Activated B cell treated with CpG ODN at 0.5 μM for 24 hours (primary cell): Measurements from ENCODE around the gene STYK1. TPM values are rescaled to one million over a fixed set of nuclear protein-coding genes. Genes with fewer than 3 reads are reported as not detected.

Experiments used
- ATAC-seq: fragments of 200-7000 bp; cut with Tn5 transposase; one replicate; pipeline ENCODE4 v1.10.0; 2021; ENCODE audit warnings: low read depth, mild to moderate bottlenecking, moderate library complexity
- CTCF ChIA-PET: fragments of 350-600 bp; sonication (Branson Sonifier 250); formaldehyde crosslinking; loops from one replicate; lab custom pipeline; 2021; ENCODE audit warnings: antibody characterized with exemption; lab: Charles Lee
- POLR2A ChIA-PET: fragments of 350-600 bp; sonication (Branson Sonifier 250); formaldehyde crosslinking; loops from one replicate; lab custom pipeline; 2021; ENCODE audit warnings: antibody characterized with exemption; lab: Charles Lee
- DNase-seq: peaks from one replicate; pipeline ENCODE4 v3.0.0; 2022
- H3K27ac Mint-ChIP-seq: one replicate; pipeline ENCODE4 v1.8.0; 2020; ENCODE audit warnings: mixed read lengths
- H3K27me3 Mint-ChIP-seq: one replicate; pipeline ENCODE4 v1.8.0; 2021; ENCODE audit warnings: mixed read lengths
- H3K36me3 Mint-ChIP-seq: one replicate; pipeline ENCODE4 v1.8.0; 2021; ENCODE audit warnings: low read depth, mixed read lengths
- H3K4me1 Mint-ChIP-seq: one replicate; pipeline ENCODE4 v1.8.0; 2021; ENCODE audit warnings: mixed read lengths
- H3K4me3 Mint-ChIP-seq: one replicate; pipeline ENCODE4 v1.8.0; 2020; ENCODE audit warnings: mild to moderate bottlenecking, mixed read lengths
- H3K9me3 Mint-ChIP-seq: one replicate; pipeline ENCODE4 v1.8.0; 2020; ENCODE audit warnings: mixed read lengths
- CTCF ChIP-seq: fragments of 200-600 bp; IDR thresholded peaks from one replicate; pipeline ENCODE4 v1.8.0; 2022; ENCODE audit warnings: antibody characterized with exemption, mild to moderate bottlenecking
- intact Hi-C: fragments of 100-400 bp; cut with micrococcal nuclease; formaldehyde crosslinking; loops from one replicate; pipeline ENCODE4 v1.15.1; 2024
- total RNA-seq: library from RNA; stranded (reverse); gene quantifications from 2 replicates; pipeline ENCODE4 v1.2.3, GENCODE V29; 2022

Gene STYK1
- total RNA-seq, 1 donor from 2014 or later = not detected

- no peak for TF ChIP-seq CTCF
- peaks cover 33% of the 10 kb centered on the region for H3K4me1 Mint-ChIP-seq
- H3K27me3 Mint-ChIP-seq = peaks cover 9% of the 10 kb centered on the region
- DNase-seq (no peak), ATAC-seq (no peak)
- no peaks in the 10 kb centered on the region for H3K9me3 Mint-ChIP-seq
- ChIA-PET POLR2A (no interaction called here), CTCF (no interaction called here)
- intact Hi-C loops = loop anchor here (5.0 kb wide), 1 partner anchor 1891 kb away; the partner anchor contains the start of gene CREBL2
- peak overlapping the region; percentile 88 for H3K4me3 Mint-ChIP-seq
- H3K36me3 Mint-ChIP-seq = peaks cover 8% of the 10 kb centered on the region
- no peak overlapping the region for H3K27ac Mint-ChIP-seq
These were observed 47.3 kb upstream of the STYK1 start for GRCh38 chr12:10720974-10721650.

- ChIA-PET CTCF (no interaction called here), POLR2A (no interaction called here)
- intact Hi-C loops = no loop called here
- ATAC-seq = no peak
- H3K36me3 Mint-ChIP-seq = peaks cover 15% of the 10 kb centered on the region
- H3K9me3 Mint-ChIP-seq = no peaks in the 10 kb centered on the region
- H3K27me3 Mint-ChIP-seq = peaks cover 12% of the 10 kb centered on the region
- H3K4me1 Mint-ChIP-seq = peaks cover 33% of the 10 kb centered on the region
- no peak for DNase-seq
- no peak overlapping the region for H3K27ac Mint-ChIP-seq
- no peak for TF ChIP-seq CTCF
- no peak overlapping the region for H3K4me3 Mint-ChIP-seq
These were observed 45.6 kb upstream of the STYK1 start for GRCh38 chr12:10719482-10719881.

GRCh38 chr12:10718279-10718821 lies 44.5 kb upstream of the STYK1 start:
- Mint-ChIP-seq H3K27me3 (peaks cover 10% of the 10 kb centered on the region), H3K36me3 (peaks cover 22% of the 10 kb centered on the region), H3K4me1 (peaks cover 24% of the 10 kb centered on the region), H3K27ac (no peak overlapping the region), H3K4me3 (no peak overlapping the region), H3K9me3 (no peaks in the 10 kb centered on the region)
- no peak for TF ChIP-seq CTCF
- ATAC-seq (no peak), DNase-seq (no peak)
- intact Hi-C loops = no loop called here
- POLR2A ChIA-PET = no interaction called here
- CTCF ChIA-PET = no interaction called here

GRCh38 chr12:10717410-10717809 lies 43.6 kb upstream of the STYK1 start:
- ChIA-PET POLR2A (no interaction called here), CTCF (no interaction called here)
- no peaks in the 10 kb centered on the region for H3K9me3 Mint-ChIP-seq
- H3K27me3 Mint-ChIP-seq = peaks cover 10% of the 10 kb centered on the region
- intact Hi-C loops = no loop called here
- peaks cover 30% of the 10 kb centered on the region for H3K36me3 Mint-ChIP-seq
- H3K4me3 Mint-ChIP-seq = no peak overlapping the region
- H3K27ac Mint-ChIP-seq = no peak overlapping the region
- ATAC-seq (no peak), DNase-seq (no peak)
- peaks cover 22% of the 10 kb centered on the region for H3K4me1 Mint-ChIP-seq
- TF ChIP-seq CTCF = no peak

- POLR2A ChIA-PET = no interaction called here
- H3K27me3 Mint-ChIP-seq = peaks cover 8% of the 10 kb centered on the region
- CTCF ChIA-PET = no interaction called here
- no peak overlapping the region for H3K4me3 Mint-ChIP-seq
- intact Hi-C loops = no loop called here
- no peaks in the 10 kb centered on the region for H3K9me3 Mint-ChIP-seq
- H3K36me3 Mint-ChIP-seq = peaks cover 31% of the 10 kb centered on the region
- H3K4me1 Mint-ChIP-seq = peaks cover 16% of the 10 kb centered on the region
- no peak for DNase-seq
- no peak overlapping the region for H3K27ac Mint-ChIP-seq
- no peak for ATAC-seq
- no peak for TF ChIP-seq CTCF
These were observed 43.0 kb upstream of the STYK1 start for GRCh38 chr12:10716704-10717315.
